K562 (cell line): ENCODE measurements around the gene ATMIN. TPM values are rescaled to one million over a fixed set of nuclear protein-coding genes. Genes with fewer than 3 reads are reported as not detected.

Experiments
- ATAC-seq: fragments of 200-7000 bp; cut with Tn5 transposase; 3 replicates; pipeline ENCODE4 v1.9.1; 2020; ENCODE audit warnings: moderate library complexity
- BruUV-seq: library from RNA; stranded (reverse); fragments of 400-500 nt; replicated peaks from 2 replicates; lab custom pipeline; 2021; lab: Mats Ljungman, UMichigan
- CTCF ChIA-PET: fragments of 300-600 bp; formaldehyde crosslinking; extraction: SDS; loops from one replicate; lab custom pipeline; 2021; ENCODE audit warnings: low intra/inter-chr PET ratio; lab: Yijun Ruan, JAX
- POLR2A ChIA-PET: fragments of 300-600, 350-650 bp; sonication (Branson Sonifier 250); formaldehyde crosslinking; extraction: SDS; loops from one replicate; lab custom pipeline; 2021; ENCODE audit warnings: antibody characterized with exemption, inconsistent platforms; lab: Yijun Ruan, JAX
- DNase-seq, 4 experiments: peaks; one replicate each; pipeline versions ENCODE4 v3.0.0 to v3.0.0-alpha.2; 2011 to 2018; ENCODE audit warnings: low spot score in 3 of 4, mixed read lengths in 3 of 4; ENCODE audit errors: extremely low read depth in 1 of 4
- FAIRE-seq: peaks from 2 replicates; lab custom pipeline; 2011; peaks lifted over from hg19 to GRCh38; lab: Jason Lieb, UNC
- H2AFZ ChIP-seq: 2 replicates; pipeline ENCODE4 v1.6.0; 2011; ENCODE audit warnings: low read depth, low read length, control low read depth, inconsistent platforms
- H3K27ac ChIP-seq: fragments of 200-600 bp; 3 replicates; pipeline ENCODE4 v1.8.0; 2011; ENCODE audit warnings: low read depth, mild to moderate bottlenecking, control low read depth, inconsistent platforms, low read length, moderate library complexity, mixed read lengths; ENCODE audit errors: extremely low read depth
- H3K27me3 ChIP-seq, 2 experiments: fragments of 300-600 bp in 1 of 2; 2 replicates in 1 of 2; 3 replicates in 1 of 2; pipeline versions ENCODE4 v1.6.0 to v1.8.0; 2011; ENCODE audit warnings: inconsistent platforms in 2 of 2, low read length in 2 of 2, mild to moderate bottlenecking in 1 of 2, mixed read lengths in 1 of 2, moderate library complexity in 1 of 2; ENCODE audit not compliant: control insufficient read depth in 2 of 2, insufficient read depth in 2 of 2
- H3K36me3 ChIP-seq: fragments of 300-600 bp; 3 replicates; pipeline ENCODE4 v1.8.0; 2011; ENCODE audit warnings: mild to moderate bottlenecking, low read length, inconsistent platforms; ENCODE audit not compliant: control insufficient read depth, insufficient read depth
- H3K4me1 ChIP-seq, 2 experiments: fragments of 200-600 bp in 1 of 2; replicated peaks in 1 of 2; 2 replicates in 1 of 2; 3 replicates in 1 of 2; pipeline versions ENCODE4 v1.5.1 to v1.8.0; 2011; ENCODE audit warnings: inconsistent platforms in 2 of 2, low read length in 2 of 2, mild to moderate bottlenecking in 1 of 2, mixed read lengths in 1 of 2, moderate library complexity in 1 of 2; ENCODE audit not compliant: control insufficient read depth in 2 of 2, insufficient read depth in 2 of 2
- H3K4me2 ChIP-seq: 2 replicates; pipeline ENCODE4 v1.6.1; 2011; ENCODE audit warnings: low read length, control low read depth, inconsistent platforms, mixed read lengths; ENCODE audit not compliant: insufficient read depth
- H3K4me3 ChIP-seq: fragments of 200-600 bp; sonication (generic), shearing (Covaris generic); 2 replicates; pipeline ENCODE4 v1.5.1; 2016; ENCODE audit warnings: control low read depth, inconsistent platforms
- H3K79me2 ChIP-seq: fragments of 200-600 bp; 3 replicates; pipeline ENCODE4 v1.8.0; 2011; ENCODE audit warnings: low read length, inconsistent platforms; ENCODE audit not compliant: control insufficient read depth, insufficient read depth
- H3K9ac ChIP-seq, 2 experiments: 2 replicates each; pipeline versions ENCODE4 v1.6.0 to v1.6.1; 2011; ENCODE audit warnings: low read depth in 2 of 2, low read length in 2 of 2, control low read depth in 1 of 2, inconsistent platforms in 1 of 2, mild to moderate bottlenecking in 1 of 2, mixed read lengths in 1 of 2; ENCODE audit not compliant: insufficient read depth in 1 of 2
- H3K9me1 ChIP-seq: one replicate; pipeline ENCODE4 v1.6.0; 2011; ENCODE audit warnings: inconsistent platforms, mild to moderate bottlenecking, low read length, moderate library complexity; ENCODE audit not compliant: control insufficient read depth, insufficient read depth
- H3K9me3 ChIP-seq: replicated peaks from 2 replicates; pipeline ENCODE4 v1.5.1; 2011; ENCODE audit warnings: low read depth, low read length, inconsistent platforms; ENCODE audit not compliant: control insufficient read depth, insufficient read depth
- H4K20me1 ChIP-seq: replicated peaks from 2 replicates; pipeline ENCODE4 v1.6.1; 2011; ENCODE audit warnings: low read length, inconsistent platforms, mixed read lengths; ENCODE audit not compliant: control insufficient read depth, insufficient read depth
- ATF1 ChIP-seq, 2 experiments: fragments of 450-650 bp in 1 of 2; IDR thresholded peaks; 2 replicates each; pipeline ENCODE4 v1.6.1; 2016; ENCODE audit warnings: missing compliant biosample characterization in 1 of 2, missing genetic modification characterization in 1 of 2
- C11orf30 ChIP-seq: fragments of 450-650 bp; IDR thresholded peaks from 2 replicates; pipeline ENCODE4 v1.6.1; 2016; ENCODE audit warnings: low read depth, mild to moderate bottlenecking
- CLOCK ChIP-seq: fragments of 250-450 bp; sonication (Bioruptor Pico); IDR thresholded peaks from 2 replicates; pipeline ENCODE4 v1.4.0; 2020; ENCODE audit warnings: mild to moderate bottlenecking, moderate library complexity, borderline replicate concordance
- ETV1 ChIP-seq: fragments of 450-650 bp; conservative IDR thresholded peaks from 2 replicates; pipeline ENCODE4 v1.6.1; 2016; ENCODE audit warnings: missing genetic modification characterization, control low read depth, low read depth, missing compliant biosample characterization
- KAT8 ChIP-seq: fragments of 450-650 bp; IDR thresholded peaks from 2 replicates; pipeline ENCODE4 v1.6.1; 2016; ENCODE audit warnings: low read depth, mild to moderate bottlenecking
- KLF1 ChIP-seq: fragments of 450-650 bp; IDR thresholded peaks from 2 replicates; pipeline ENCODE4 v1.6.1; 2016; ENCODE audit warnings: missing genetic modification characterization, missing compliant biosample characterization
- PML ChIP-seq: IDR thresholded peaks from 2 replicates; pipeline ENCODE4 v1.6.1; 2012; ENCODE audit warnings: low read length, inconsistent platforms
- PRMT5 ChIP-seq: sonication (generic); formaldehyde crosslinking; IDR thresholded peaks from 2 replicates; pipeline ENCODE4 v1.5.0; 2020; ENCODE audit warnings: missing genetic modification reagents
- RBBP5 ChIP-seq: fragments of 200-600 bp; sonication (generic); IDR thresholded peaks from 2 replicates; pipeline ENCODE4 v1.6.1; 2012; ENCODE audit warnings: borderline replicate concordance, mild to moderate bottlenecking, low read length, control low read depth, inconsistent platforms; ENCODE audit not compliant: insufficient read depth, poor library complexity, severe bottlenecking
- SAP30 ChIP-seq: fragments of 200-600 bp; sonication (generic); IDR thresholded peaks from 2 replicates; pipeline ENCODE4 v1.6.1; 2012; ENCODE audit warnings: borderline replicate concordance, low read depth, mild to moderate bottlenecking, moderate library complexity, low read length, control low read depth, inconsistent platforms; ENCODE audit not compliant: insufficient read depth, poor library complexity, severe bottlenecking
- SETDB1 ChIP-seq: IDR thresholded peaks from one replicate; pipeline ENCODE4 v1.6.1; 2012; ENCODE audit warnings: low read length, control low read depth, inconsistent platforms
- TAL1 ChIP-seq: fragments of 450-650 bp; IDR thresholded peaks from 2 replicates; pipeline ENCODE4 v1.6.1; 2016; ENCODE audit warnings: mild to moderate bottlenecking
- TCFL5 ChIP-seq: fragments of 250-450 bp; sonication (Bioruptor Pico); conservative IDR thresholded peaks from 2 replicates; pipeline ENCODE4 v1.6.1; 2021; ENCODE audit warnings: mild to moderate bottlenecking, moderate library complexity, matching md5 sums
- ZNF184 ChIP-seq: sonication (generic); formaldehyde crosslinking; IDR thresholded peaks from 2 replicates; pipeline ENCODE4 v1.5.0; 2020; ENCODE audit warnings: missing genetic modification reagents
- ZNF707 ChIP-seq: fragments of 250-450 bp; sonication (Bioruptor Pico); conservative IDR thresholded peaks from 2 replicates; pipeline ENCODE4 v1.8.0; 2022; ENCODE audit warnings: inconsistent platforms, mild to moderate bottlenecking, moderate library complexity
- WGBS: fragments of 100-300 bp; shearing (Covaris generic); methylation state at CpG from one replicate; pipeline ENCODE4 v1.1.6; 2016; ENCODE audit warnings: low coverage, mixed read lengths; ENCODE audit not compliant: insufficient coverage; ENCODE audit errors: missing lambda C conversion rate; 5-methylcytosine and 5-hydroxymethylcytosine counted together
- in situ Hi-C: fragments of 300-500 bp; cut with MboI; formaldehyde crosslinking; loops from 4 replicates; pipeline ENCODE4 v1.15.0; 2018; ENCODE audit warnings: inconsistent platforms, mixed read lengths
- intact Hi-C: fragments of 100-400 bp; cut with micrococcal nuclease; formaldehyde crosslinking; loops from 2 replicates; pipeline ENCODE4 v1.14.2; 2022
- polyA plus RNA-seq, 8 experiments: library from polyadenylated mRNA; depleted of rRNA in 4 of 8; stranded (reverse) in 5 of 8; unstranded in 3 of 8; fragments of >200 nt; fragmentation: Nextera tagmentation in 2 of 8; fragmentation: Illumina TruSeq in 1 of 8; extraction: Ambion mirVana in 2 of 8; extraction: Trizol in 1 of 8; gene quantifications; 2 replicates each; pipeline versions ENCODE4 v1.2.1 to v1.2.3, GENCODE V29; 2011 to 2014; ENCODE audit warnings: inconsistent platforms in 1 of 8, missing spikeins in 1 of 8
- total RNA-seq, 7 experiments: library from RNA; depleted of rRNA in 6 of 7; stranded (reverse); fragments of >200 nt in 6 of 7; fragmentation: Illumina TruSeq in 2 of 7; extraction: Trizol in 2 of 7; gene quantifications; 2 replicates each; pipeline versions ENCODE4 v1.2.1 to v1.2.3, GENCODE V29; 2011 to 2021; ENCODE audit warnings: low replicate concordance in 1 of 7
- TF ChIP-seq, protein P1 (sequence below): sonication (generic); formaldehyde crosslinking; IDR thresholded peaks from 2 replicates; pipeline ENCODE4 v1.8.1; 2022; ENCODE audit warnings: missing genetic modification reagents

ATMIN gene
- total and polyA plus RNA-seq, 9 of the 15 experiments (the other 6 are each of a cell fraction or from before 2014, with no cell fraction given): 6.7 to 40.9 (median 23.4) TPM

GRCh38 chr16:81012974-81013373, 22.7 kb upstream of the ATMIN start:
- Histone ChIP-seq H2AFZ (no peak overlapping the region), H3K9me3 (no peaks in the 10 kb centered on the region), H3K27ac (no peak overlapping the region), H3K4me3 (no peak overlapping the region), H3K27me3 (no peaks in the 10 kb centered on the region), H3K4me2 (no peak overlapping the region), H3K9ac (no peak overlapping the region), H3K36me3 (peaks cover 94% of the 10 kb centered on the region), H3K79me2 (peaks cover 37% of the 10 kb centered on the region), H3K4me1 (peaks cover 8% of the 10 kb centered on the region in 2 experiments; a peak in 4 of 5 replicates), H4K20me1 (no peaks in the 10 kb centered on the region), H3K9me1 (no peaks in the 10 kb centered on the region)
- FAIRE-seq (no peak), ATAC-seq (no peak), DNase-seq (no peak)
- ChIA-PET POLR2A (no interaction called here), CTCF (no interaction called here)
- WGBS: 90% methylated on average over 3 of the region's 3 CpGs
- TF ChIP-seq PRMT5 (CRISPR knock-in tag) (no peak), KAT8 (no peak), SAP30 (no peak), PML (no peak), RBBP5 (no peak), ZNF707 (CRISPR knock-in tag) (no peak), TAL1 (no peak), CLOCK (CRISPR knock-in tag) (no peak), KLF1 (tag) (no peak), ATF1 (CRISPR knock-in tag; IDR thresholded peaks at IDR 0.05) (no peak), ATF1 (tag; IDR thresholded peaks at IDR 0.05) (no peak), C11orf30 (no peak), SETDB1 (no peak), ETV1 (tag) (no peak), ZNF184 (no peak), TCFL5 (CRISPR knock-in tag) (no peak)
- TF ChIP-seq, protein P1, sequence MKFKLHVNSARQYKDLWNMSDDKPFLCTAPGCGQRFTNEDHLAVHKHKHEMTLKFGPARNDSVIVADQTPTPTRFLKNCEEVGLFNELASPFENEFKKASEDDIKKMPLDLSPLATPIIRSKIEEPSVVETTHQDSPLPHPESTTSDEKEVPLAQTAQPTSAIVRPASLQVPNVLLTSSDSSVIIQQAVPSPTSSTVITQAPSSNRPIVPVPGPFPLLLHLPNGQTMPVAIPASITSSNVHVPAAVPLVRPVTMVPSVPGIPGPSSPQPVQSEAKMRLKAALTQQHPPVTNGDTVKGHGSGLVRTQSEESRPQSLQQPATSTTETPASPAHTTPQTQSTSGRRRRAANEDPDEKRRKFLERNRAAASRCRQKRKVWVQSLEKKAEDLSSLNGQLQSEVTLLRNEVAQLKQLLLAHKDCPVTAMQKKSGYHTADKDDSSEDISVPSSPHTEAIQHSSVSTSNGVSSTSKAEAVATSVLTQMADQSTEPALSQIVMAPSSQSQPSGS (CRISPR knock-in tag): no peak
- BruUV-seq: no TSS peak
- in situ Hi-C loops: loop anchor here (25.0 kb wide), 1 partner anchor 724 kb away; no protein-coding TSS in a partner anchor
- intact Hi-C loops: no loop called here
